Smooth muscle cell (in vitro differentiated cells): ENCODE measurements around the gene ELK1. TPM values are rescaled to one million over a fixed set of nuclear protein-coding genes. Genes with fewer than 3 reads are reported as not detected.

ENCODE experiments used
- DNase-seq: peaks from one replicate; lab custom pipeline; 2025; ENCODE audit not compliant: unreplicated experiment; lab: John Stamatoyannopoulos, UW
- H2AFZ ChIP-seq: fragments of 200-600 bp; sonication (generic); 2 replicates; pipeline ENCODE4 v1.6.0; 2016; ENCODE audit warnings: antibody characterized with exemption, low read depth, mild to moderate bottlenecking
- H3F3A ChIP-seq: fragments of 200-600 bp; sonication (generic); 2 replicates; pipeline ENCODE4 v1.6.0; 2017; ENCODE audit warnings: antibody characterized with exemption, low read depth
- H3K27ac ChIP-seq: fragments of 200-600 bp; sonication (generic); 2 replicates; pipeline ENCODE4 v1.5.1; 2016; ENCODE audit warnings: low read depth, mild to moderate bottlenecking
- H3K27me3 ChIP-seq: fragments of 200-600 bp; sonication (generic); 2 replicates; pipeline ENCODE4 v1.6.1; 2016; ENCODE audit warnings: low read depth, mild to moderate bottlenecking
- H3K36me3 ChIP-seq: fragments of 200-600 bp; sonication (generic); 2 replicates; pipeline ENCODE4 v1.5.1; 2016; ENCODE audit warnings: low read depth
- H3K4me1 ChIP-seq: fragments of 200-600 bp; sonication (generic); 2 replicates; pipeline ENCODE4 v1.5.1; 2016; ENCODE audit warnings: low read depth
- H3K4me2 ChIP-seq: fragments of 200-600 bp; sonication (generic); 2 replicates; pipeline ENCODE4 v1.6.0; 2016; ENCODE audit warnings: mild to moderate bottlenecking
- H3K4me3 ChIP-seq: fragments of 200-600 bp; sonication (generic); 2 replicates; pipeline ENCODE4 v1.5.1; 2016; ENCODE audit warnings: mild to moderate bottlenecking
- H3K79me2 ChIP-seq: fragments of 200-600 bp; sonication (generic); 2 replicates; pipeline ENCODE4 v1.6.0; 2016; ENCODE audit warnings: low read depth, mild to moderate bottlenecking
- H3K9ac ChIP-seq: fragments of 200-600 bp; sonication (generic); 2 replicates; pipeline ENCODE4 v1.6.0; 2016; ENCODE audit warnings: low read depth
- H3K9me3 ChIP-seq: fragments of 200-600 bp; sonication (generic); replicated peaks from 2 replicates; pipeline ENCODE4 v1.5.1; 2016; ENCODE audit warnings: low read depth
- H4K20me1 ChIP-seq: fragments of 200-600 bp; sonication (generic); 2 replicates; pipeline ENCODE4 v1.6.0; 2016; ENCODE audit warnings: low read depth
- CTCF ChIP-seq: fragments of 200-600 bp; sonication (generic); IDR thresholded peaks from 2 replicates; pipeline ENCODE4 v1.5.1; 2017; ENCODE audit warnings: borderline replicate concordance, mild to moderate bottlenecking, antibody characterized with exemption; ENCODE audit not compliant: insufficient read depth, poor library complexity, severe bottlenecking
- WGBS: methylation state at CpG from one replicate; pipeline ENCODE4 v1.1.7; 2016; ENCODE audit warnings: low lambda C conversion rate; 5-methylcytosine and 5-hydroxymethylcytosine counted together
- polyA plus RNA-seq: library from polyadenylated mRNA; unstranded; fragments of >200 nt; fragmentation: Nextera tagmentation; extraction: Ambion mirVana; gene quantifications from 2 replicates; pipeline ENCODE4 v1.2.1, GENCODE V29; 2016
- total RNA-seq: library from RNA; depleted of rRNA; stranded (reverse); fragments of >200 nt; gene quantifications from 2 replicates; pipeline ENCODE4 v1.2.3, GENCODE V29; 2014

Gene ELK1
- total and polyA plus RNA-seq, 2 experiments from 2014 or later = 21.1 to 33.2 TPM

GRCh38 chrX:47661539-47661938 lies 11.2 kb upstream of the ELK1 start:
- DNase-seq = no peak
- no peak for TF ChIP-seq CTCF
- H3F3A ChIP-seq = peaks cover 7% of the 10 kb centered on the region

GRCh38 chrX:47659421-47659726 lies 9.0 kb upstream of the ELK1 start:
- no peaks in the 10 kb centered on the region for H3K9me3 ChIP-seq
- H3K4me2 ChIP-seq = peak overlapping the region; percentile 72
- WGBS = 69% methylated on average over 8 of the region's 8 CpGs
- peak overlapping the region; percentile 26 for H3K9ac ChIP-seq
- peaks cover 7% of the 10 kb centered on the region for H3F3A ChIP-seq
- H3K36me3 ChIP-seq = no peaks in the 10 kb centered on the region
- no peak for DNase-seq
- no peaks in the 10 kb centered on the region for H3K4me1 ChIP-seq
- H2AFZ ChIP-seq = no peak overlapping the region
- H3K27me3 ChIP-seq = no peaks in the 10 kb centered on the region
- no peaks in the 10 kb centered on the region for H4K20me1 ChIP-seq
- TF ChIP-seq CTCF = no peak
- peak overlapping the region; percentile 66 for H3K4me3 ChIP-seq
- H3K27ac ChIP-seq = peak overlapping the region; percentile 98
- peaks cover 9% of the 10 kb centered on the region for H3K79me2 ChIP-seq

More at GRCh38 chrX:47661539-47661938, 11.2 kb upstream of the ELK1 start:
- Histone ChIP-seq H3K9ac (no peak overlapping the region), H3K4me1 (no peaks in the 10 kb centered on the region), H3K4me3 (no peak overlapping the region), H3K36me3 (no peaks in the 10 kb centered on the region), H3K9me3 (no peaks in the 10 kb centered on the region), H4K20me1 (no peaks in the 10 kb centered on the region), H2AFZ (no peak overlapping the region), H3K4me2 (peak overlapping the region; percentile 15), H3K27me3 (no peaks in the 10 kb centered on the region), H3K27ac (peak overlapping the region; percentile 98), H3K79me2 (peaks cover 9% of the 10 kb centered on the region)
- WGBS = 80% methylated on average over 7 of the region's 7 CpGs

GRCh38 chrX:47658684-47659420 lies 8.5 kb upstream of the ELK1 start, which contains the start of gene UXT:
UXT (minus strand) TSS chrX:47659180; CDS start chrX:47658927, 253 bp downstream.
- Histone ChIP-seq H2AFZ (no peak within 1 kb of the TSS), H3K4me2 (peak within 1 kb of the TSS; percentile 83), H4K20me1 (no peaks in the 10 kb centered on the region), H3K27me3 (no peaks in the 10 kb centered on the region), H3F3A (peaks cover 5% of the 10 kb centered on the region), H3K9ac (peak within 1 kb of the TSS; percentile 98), H3K4me1 (no peaks in the 10 kb centered on the region), H3K27ac (peak within 1 kb of the TSS; percentile 98), H3K79me2 (peaks cover 9% of the 10 kb centered on the region), H3K4me3 (peak within 1 kb of the TSS; percentile 66), H3K36me3 (no peaks in the 10 kb centered on the region), H3K9me3 (no peaks in the 10 kb centered on the region)
- DNase-seq = peak; percentile 86
- TF ChIP-seq CTCF = no peak
- 43% methylated on average over 47 of the region's 54 CpGs for WGBS

GRCh38 chrX:47658301-47658683 lies 7.9 kb upstream of the ELK1 start:
- WGBS = 36% methylated on average over 13 of the region's 13 CpGs
- H3K9me3 ChIP-seq = no peaks in the 10 kb centered on the region
- no peaks in the 10 kb centered on the region for H3K27me3 ChIP-seq
- no peak for DNase-seq
- peak overlapping the region; percentile 66 for H3K4me3 ChIP-seq
- peaks cover 9% of the 10 kb centered on the region for H3K79me2 ChIP-seq
- H4K20me1 ChIP-seq = no peaks in the 10 kb centered on the region
- H3K4me1 ChIP-seq = no peaks in the 10 kb centered on the region
- peak overlapping the region; percentile 76 for H3K4me2 ChIP-seq
- no peak for TF ChIP-seq CTCF
- H3K9ac ChIP-seq = peak overlapping the region; percentile 79
- H3F3A ChIP-seq = no peaks in the 10 kb centered on the region
- H3K36me3 ChIP-seq = no peaks in the 10 kb centered on the region
- H3K27ac ChIP-seq = peak overlapping the region; percentile 98
- no peak overlapping the region for H2AFZ ChIP-seq
